Activated T-helper 1 cell treated with Interleukin-2 at 50 U/mL for 16 hours (primary cell): Measurements from ENCODE around the gene SLC16A12.
"Not testable (repeated sequence)": the region's sequence is repeated elsewhere in the genome, so short reads cannot be mapped to it uniquely, and the experiment has no call there.

ENCODE experiments used
- DNase-seq: peaks from one replicate; pipeline ENCODE4 v3.0.0-alpha.2; 2020; ENCODE audit warnings: low read depth

The SLC16A12 gene

DNA sequence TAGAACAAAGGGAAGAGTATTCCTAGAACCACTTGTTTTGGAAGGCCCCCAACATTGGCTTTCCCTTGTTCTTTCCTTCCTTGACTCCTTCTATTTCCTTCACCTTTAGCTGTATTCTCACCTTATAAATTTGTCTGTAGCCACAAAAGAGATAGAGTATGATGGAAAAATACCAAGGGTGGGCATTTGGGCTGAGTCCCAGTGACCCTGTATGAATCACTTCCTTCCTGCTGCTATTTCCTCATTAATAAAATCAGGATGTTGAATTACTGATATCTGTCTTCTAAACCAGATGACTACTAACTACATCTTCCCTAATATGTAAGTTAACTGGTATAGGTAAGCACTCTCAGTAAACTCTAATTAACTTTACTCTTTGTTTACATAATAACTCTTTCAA is 65.9 kb downstream of the SLC16A12 start:
- no peak for DNase-seq

DNA sequence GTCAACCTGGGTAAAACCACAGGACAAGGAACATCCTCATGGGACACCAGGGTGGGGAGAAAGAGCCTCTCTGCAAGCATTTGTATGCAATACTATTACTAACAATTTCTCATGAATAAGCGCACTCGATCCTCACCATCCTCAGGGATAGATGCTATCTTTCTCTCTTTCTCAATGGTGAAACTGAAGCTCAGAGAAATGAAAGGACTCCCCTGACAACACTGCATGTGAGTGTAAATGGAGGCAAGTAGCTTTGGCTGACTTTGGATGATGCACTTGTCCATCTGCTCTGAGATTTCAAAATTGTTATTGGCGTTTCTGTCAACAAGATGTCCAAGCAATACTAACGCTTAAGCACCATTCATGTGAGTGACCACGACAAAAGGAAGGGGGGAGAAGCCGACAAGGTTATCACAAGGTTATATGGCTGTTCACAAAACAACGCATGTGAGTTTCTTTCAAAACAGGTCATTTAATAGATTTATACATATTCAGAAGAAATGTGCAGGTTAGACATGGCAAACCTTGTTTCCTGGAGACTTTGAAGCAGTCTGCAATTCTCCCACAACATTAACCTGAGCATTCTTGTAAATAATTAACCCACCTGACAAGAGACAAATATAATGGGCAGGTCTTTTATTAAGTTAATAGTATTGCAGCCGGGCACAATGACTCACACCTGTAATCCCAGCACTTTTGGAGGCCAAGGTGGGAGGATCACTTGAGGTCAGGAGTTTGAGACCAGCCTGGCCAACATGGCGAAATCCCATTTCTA is 67.0 kb downstream of the SLC16A12 start:
- no peak for DNase-seq

DNA sequence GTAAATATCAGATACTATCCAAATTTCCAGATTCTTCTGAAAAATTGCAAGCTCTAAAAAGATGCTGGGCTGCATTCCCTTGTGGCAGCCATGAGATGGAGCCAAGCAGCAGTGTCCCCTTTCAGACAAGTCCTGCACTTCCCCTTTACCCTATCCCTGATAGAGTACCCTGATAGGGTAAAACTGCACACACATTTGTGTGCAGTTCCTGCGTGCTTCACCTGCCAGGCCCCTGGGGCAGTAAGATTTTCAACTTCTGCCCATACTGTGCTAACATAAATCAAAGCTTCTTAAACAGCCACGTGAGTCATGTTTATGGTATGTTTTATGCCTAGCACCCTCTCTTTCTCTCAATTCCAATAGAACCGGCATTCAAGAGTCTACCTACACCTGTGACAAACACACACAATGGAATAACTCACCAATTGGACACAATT is 68.8 kb downstream of the SLC16A12 start:
- DNase-seq = no peak

DNA sequence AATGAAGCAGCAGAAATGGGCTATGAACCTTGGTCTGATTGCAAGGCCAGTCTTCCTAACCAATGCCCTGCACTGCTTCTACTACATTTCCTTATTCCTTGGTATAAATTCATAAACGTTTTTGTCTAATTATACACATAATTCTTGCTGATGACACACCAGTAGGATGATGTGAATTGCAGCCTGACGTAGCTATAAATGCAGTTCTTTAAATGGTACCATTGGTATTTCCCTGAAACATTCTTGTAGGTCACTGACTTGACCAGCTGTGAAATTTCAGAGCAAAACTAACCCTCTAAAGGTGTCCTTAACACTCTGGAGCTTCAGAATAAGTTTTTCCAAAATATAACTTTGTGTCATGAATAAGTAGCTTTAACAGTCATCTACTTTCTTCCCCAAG is 70.2 kb downstream of the SLC16A12 start:
- DNase-seq = no peak

DNA sequence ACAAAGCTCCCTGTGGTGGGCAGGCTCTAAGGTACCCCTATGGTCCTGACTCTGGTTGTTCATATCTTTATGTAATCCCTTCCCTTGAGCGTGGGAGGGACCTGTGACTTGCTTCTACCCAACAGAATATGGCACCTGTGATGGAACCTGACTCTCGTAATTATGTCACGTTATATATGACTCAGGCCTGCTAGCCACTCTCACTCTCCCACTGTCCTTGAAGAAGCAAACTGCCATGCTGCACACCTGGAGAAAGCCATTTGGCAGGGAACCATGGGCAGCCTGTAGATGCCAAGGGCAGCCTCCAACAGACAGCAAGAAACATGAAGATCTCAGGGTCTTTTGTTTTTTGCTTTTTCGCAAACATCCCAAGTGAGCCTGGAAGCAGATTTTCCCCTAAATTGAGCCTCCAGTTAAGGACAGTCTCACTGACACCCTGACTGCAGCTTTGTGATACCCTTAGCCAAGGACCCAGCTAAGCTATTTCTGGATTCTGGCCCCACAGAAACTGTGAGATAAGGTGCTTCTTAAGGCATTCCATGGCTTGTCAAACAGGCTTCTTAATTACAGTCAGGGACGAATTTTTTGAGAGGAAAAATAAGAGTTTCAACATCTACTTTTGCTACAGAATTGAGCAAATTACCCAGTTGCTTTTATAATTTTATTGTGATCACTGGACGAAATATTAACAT is 71.4 kb downstream of the SLC16A12 start:
- DNase-seq = no peak

DNA sequence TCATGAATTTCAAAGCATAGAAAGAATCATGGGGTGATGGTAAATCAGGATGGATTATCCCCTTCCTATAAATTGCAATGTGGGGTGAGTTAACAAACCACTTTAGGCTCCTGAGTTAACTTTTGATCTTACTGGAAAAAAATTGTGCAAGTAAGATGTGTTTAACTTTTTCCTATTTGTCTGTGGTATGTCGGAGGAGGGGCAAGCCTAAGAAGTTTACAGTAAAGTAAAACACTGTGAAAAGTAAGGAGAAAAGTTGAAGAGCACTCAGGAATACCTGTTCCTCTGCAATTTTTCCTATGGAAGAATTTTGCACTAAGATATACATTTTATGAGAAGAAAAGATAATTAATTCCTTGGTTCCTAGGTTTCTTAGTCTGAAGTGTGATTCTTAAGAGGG is 76.6 kb downstream of the SLC16A12 start:
- DNase-seq = no peak

DNA sequence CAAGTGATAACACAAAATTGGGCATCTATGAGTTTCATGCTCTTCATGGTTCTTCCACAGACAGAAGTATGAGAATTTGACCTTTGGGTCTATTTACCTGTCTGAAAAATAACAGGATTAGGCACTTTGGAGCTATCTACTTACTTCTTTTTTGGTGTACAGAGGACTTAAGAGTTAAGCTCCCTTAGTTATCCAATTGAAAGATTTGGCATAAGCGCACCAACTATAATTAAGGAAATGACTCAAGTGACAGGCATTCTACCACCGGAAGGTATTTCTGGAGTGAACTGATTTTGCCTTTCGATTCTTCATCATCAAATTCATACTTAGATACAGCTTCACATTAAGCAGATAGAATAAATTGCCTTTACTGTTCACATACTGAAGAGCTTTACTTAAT is 77.1 kb downstream of the SLC16A12 start:
- no peak for DNase-seq

DNA sequence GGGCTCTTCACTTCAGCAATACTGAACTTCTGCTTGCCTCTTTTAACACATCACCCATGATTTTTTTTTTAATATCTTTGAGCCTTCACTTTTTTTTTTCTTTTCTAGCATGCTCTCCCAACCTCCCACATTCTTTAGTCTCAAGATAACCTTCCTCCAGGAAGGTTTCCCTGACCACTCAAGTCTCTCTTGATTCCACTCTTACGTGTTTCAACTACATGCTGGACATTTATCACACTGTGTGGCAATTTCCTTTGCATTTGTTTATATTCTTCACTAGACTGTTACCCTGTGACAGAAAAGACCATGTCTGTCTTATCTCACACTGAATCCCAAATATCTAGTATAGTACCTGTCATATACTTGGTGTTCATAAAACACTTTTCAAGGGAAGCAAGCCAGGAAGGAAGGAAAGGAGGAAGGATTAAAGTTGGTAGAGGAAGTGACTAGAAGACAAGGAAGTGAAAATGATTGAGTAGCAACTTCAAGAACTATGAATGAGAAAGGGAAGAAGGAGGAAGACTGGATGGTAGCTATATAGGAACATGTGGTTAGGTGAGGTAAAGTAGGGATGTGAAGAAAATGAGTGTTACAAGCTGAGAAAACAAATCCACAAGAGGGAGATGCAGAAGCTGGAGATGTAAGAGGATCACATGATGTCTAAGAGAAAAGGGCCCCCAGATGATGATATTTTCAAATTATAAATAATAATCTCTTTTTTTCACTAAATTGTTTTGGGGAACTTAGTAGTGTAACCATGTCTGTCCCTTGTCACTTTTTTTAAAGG is 80.6 kb downstream of the SLC16A12 start:
- DNase-seq = no peak

DNA sequence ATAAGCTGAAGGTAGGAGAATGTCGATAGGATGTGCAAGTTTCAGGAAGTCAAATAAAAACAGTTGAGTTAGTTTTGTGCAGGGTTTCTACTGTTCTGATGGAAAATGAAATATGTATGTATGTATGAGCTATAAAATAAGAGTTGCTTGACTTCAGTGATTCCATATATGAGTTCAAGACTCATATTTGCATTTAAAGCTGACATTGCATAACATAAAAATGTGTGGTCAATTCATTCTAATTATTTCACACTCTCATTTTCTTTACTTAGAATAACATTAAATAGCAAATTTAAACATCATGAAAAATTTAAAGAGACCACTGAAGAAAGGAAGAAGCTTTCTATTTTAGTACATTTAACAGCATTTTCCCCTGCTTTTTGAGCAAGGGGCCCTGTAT is 83.2 kb downstream of the SLC16A12 start:
- DNase-seq = no peak

DNA sequence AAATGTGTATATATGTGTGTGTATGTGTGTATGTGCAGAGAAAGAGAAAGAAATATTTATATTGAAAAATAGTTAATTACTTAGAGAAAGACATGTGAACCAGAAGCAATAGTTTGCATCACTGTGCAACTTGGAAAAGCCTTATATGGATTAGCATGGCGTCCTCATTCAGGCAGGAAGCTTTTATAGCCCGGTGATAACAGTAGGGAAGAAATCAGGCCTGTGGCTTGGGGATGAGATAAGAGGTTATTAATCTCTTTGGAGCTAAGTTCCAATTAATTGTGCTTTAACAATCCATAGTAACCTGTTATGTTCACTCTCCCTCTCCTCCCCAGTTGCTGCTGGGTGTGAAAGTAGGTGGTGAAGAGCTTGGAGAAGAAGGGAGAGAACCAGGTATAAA is 84.5 kb downstream of the SLC16A12 start:
- DNase-seq = no peak

DNA sequence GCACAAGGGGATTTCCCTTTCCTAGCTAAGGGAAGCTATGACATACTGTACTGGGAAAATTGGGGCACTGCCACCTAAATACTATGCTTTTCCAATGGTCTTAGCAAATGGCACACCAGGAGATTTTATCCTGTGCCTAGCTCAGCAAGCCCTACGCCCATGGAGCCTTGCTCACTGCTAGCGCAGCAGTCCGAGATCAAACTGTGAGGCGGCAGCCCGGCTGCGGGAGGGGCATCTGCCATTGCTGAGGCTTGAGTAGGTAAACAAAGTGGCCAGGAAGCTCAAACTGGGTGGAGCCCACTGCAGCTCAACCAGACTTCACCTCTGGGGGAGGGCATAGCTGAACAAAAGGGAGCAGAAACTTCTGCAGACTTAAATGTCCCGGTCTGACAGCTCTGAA is 90.6 kb downstream of the SLC16A12 start:
- DNase-seq = not testable (repeated sequence)

DNA sequence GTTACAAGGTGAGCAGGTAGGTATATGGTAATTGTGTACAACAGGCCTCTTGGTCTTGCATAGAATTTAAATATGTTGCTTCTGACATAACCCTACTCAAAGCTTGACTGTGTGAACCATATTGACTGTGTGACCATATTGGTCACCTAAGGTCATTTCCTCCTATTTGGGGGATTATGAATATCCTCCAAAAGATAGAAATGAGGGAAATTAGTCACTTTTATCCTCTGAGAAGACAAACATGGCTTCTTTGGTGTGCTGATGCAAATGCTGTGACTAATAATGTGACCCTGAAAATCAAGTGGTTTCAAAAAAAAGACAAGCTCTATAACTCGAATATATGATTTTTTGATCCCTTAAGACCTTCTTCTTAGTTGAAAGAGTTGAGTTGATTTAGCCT is 93.1 kb downstream of the SLC16A12 start:
- DNase-seq = no peak

DNA sequence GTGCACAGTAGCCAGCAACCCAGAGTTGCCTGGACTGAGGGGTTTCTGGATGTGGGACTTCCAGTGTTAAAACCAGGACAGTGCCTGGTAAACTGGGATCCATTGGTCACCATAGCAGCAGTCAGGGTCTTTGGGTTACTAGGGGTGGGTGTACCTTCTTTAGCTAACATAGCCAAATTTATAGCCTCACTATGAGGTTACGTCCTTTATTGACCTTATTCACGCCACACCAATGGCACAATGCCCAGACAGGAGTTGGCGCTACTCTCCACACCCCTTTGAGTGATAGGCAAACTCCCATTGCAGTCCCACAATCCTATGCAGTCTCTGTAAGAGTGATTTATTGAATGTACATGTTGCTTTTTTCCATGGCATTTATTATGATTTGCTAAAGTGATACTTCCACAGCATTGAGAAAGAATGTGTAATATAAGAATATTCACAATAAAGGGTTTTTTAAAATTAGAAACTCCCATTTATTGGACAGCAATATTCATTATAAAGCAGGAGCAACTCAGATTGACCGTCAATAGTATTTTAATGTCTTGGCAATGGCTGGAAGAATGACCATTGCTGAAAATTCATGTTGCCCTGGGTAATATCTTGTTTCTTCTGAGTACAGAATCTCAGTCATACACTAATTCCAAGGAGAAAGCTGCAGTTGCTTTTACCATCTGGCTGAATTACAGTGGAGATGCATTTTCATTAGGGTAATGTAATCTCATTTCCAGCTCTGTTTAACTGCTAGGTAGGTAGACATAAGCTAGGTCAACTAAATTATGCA is 95.0 kb downstream of the SLC16A12 start:
- DNase-seq = no peak

DNA sequence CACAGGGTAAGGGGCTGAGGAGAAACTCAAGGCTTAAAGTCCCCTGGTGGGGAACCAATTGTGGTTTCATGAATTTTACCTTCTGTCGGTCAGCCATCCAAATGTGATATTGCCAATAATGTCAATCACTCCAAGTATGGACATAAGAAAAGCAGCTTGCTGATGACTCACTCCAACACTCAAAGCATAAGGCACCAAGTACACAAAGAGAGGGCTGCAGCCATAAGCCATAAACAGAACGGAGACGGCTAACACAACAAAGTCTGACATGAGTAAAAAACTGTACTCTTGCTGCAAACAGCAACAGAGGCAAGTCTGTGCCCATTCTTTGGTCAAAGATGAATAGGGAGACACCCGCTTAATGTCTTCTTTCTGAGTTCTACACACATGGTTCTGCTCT is 96.9 kb downstream of the SLC16A12 start:
- no peak for DNase-seq

DNA sequence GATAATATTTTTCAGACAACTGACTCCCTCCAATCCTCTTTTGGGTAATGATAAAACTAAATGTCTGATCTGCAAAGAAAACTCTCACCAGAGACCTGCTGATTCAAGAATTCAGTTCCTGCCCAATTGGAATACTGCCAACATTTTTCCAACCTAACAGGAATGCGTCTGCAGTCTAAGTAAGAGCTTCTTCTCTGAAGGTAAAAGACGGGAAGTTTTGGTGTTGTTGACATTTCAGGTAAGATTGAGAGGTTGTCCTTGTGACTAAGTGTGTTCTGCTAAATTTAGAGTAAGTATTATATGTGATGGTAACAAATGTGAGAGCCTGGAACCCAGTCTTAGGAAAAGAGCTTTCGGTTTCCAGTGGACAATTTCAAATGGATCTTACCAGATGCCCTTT is 103.4 kb downstream of the SLC16A12 start:
- DNase-seq = no peak

DNA sequence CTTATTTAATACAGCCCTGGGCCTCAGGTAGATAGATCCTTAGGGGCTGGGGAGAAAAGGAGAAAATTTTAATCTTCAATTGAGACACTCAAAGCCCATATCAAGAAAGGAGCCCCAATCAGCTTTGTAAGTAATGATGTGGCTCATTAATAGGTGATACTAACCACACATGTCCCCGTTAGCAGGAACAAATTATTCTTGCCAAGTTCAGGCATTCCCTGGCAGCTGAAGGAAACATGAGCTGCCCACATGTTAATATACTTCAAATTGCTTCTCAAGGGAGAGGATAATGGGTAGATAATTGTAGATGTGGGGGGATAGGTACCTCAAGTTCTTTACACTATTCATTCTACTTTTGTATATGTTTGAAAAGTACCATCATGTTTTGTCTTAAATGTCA is 106.5 kb downstream of the SLC16A12 start:
- no peak for DNase-seq

DNA sequence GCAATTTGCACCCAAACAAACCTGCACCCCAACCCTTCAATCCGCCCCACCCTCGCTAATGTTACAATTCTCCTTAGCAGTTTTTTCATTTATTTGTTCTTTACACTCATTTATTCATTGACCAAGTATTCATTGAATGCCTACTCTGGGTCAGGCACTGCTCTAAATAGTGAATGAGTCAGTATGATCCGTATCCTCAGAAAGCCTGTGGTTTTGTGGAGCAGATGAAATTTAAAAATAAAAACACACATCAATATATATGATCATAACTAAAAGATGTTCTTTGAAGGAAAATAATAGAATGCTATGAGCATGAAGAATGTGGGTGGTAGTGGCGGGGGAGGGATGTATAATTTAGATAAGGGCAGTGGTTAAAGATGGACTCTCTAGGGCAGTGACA is 107.8 kb downstream of the SLC16A12 start:
- no peak for DNase-seq

DNA sequence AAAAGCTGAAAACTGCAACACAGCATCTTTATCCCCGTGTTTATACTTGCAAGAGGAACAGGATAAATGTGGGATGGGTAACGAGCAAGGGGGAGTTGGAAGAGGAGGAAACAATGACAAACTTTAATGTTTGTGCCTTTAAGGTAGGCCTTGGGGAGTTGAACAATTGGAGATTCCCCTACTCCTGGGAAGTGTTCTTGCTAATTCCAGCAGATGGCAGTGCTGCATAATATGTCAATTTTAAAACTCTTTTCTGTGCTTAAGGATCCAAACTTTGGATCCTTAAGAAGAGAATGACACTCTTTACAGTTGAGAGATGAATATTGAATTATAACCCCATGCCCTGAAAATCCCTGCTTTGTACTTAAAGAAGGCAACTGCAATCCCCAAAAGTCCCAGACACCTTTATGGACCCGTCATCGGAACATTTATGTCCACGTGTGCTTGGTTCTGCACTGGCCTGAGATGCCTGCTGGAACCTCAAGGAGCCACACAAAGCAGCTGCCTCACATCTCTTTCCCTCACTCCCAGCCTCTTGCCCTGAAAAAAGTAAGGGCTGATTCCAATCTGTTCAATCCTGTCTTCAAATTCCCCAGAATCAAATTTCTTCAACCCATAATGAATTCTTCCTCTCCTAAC is 109.0 kb downstream of the SLC16A12 start:
- DNase-seq = no peak

DNA sequence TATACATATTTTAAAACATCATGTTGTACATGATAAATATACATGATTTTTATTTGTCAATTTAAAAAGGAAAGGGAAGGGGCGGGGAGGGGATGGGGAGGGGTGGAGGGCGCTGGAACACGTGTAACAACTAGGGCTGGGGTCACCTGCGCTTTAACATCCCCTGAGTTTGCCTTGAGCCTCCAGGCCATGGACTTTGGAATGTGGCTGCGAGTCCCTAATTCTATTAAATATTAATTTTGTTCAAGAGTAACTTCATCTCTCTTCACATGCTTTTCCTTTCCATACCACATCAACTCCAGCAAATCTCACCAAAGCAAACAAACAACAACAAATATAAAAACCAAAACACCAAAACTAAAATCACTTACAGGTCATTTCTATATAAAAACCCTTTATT is 110.4 kb downstream of the SLC16A12 start:
- DNase-seq = no peak

DNA sequence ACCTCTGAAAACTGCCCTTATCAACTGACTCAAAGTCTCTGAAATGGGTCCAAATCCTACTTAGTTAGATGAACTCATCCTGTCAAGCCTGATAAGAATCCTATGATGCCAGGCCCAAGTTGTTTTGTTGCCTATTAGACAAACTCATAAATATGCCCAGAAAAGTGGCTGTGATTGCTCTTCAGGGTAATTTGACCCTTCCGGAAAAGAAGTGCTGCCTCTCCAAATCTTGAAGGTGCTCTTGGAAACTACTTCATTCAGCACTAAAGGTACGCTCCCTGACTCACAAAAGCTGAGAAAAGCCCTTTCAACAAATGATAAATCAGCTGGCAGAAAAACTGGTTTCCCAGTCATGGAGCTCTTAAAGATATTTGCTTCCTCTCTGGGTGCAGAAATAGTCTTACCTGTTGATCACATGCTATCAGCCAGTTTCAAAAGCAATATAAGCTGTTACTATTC is 114.3 kb downstream of the SLC16A12 start:
- DNase-seq = no peak

DNA sequence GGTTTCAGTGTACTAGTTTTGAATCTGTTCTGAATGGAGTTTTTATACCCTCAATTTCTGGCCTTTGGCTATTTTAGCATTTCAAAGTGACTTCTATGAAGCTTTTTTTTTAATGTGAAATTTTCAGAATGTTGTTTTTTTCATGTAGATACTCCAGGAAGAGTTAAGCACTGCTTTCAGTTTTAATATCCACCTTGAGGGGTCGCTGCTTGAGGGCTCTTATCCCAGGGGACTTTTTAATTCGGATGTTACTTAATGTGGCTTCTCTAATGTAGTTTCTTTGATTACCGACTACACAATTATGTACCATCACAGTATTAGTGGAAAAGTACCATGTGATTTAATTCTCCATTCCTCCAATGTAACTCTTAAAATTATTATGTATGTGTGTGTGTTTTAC is 115.8 kb downstream of the SLC16A12 start:
- DNase-seq = no peak

DNA sequence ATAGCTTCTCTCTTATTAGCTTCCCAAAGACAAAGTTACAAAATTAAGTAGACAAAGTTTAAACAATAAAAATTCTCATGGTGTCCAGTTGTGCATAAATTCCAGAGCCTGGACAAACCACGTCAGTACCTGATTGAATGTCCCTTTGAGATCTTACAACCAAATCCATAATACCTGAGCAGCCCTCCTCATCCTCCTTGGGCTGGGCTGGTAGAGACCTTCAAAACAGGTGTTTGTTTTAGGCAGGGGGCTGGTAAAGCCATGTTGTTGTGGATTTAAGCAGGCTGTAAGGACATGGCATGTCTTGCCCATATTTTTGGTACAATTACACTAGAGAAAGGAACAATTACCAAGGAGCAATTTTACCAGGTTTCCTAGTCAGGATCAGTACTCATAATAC is 118.9 kb downstream of the SLC16A12 start:
- no peak for DNase-seq
